ENCODE results near the gene CTCF. TPM values are rescaled to one million over a fixed set of nuclear protein-coding genes. Genes with fewer than 3 reads are reported as not detected.

CTCF gene
- total RNA-seq, 2 donors from 2014 or later, result 54.3 to 72.4 TPM

DNA sequence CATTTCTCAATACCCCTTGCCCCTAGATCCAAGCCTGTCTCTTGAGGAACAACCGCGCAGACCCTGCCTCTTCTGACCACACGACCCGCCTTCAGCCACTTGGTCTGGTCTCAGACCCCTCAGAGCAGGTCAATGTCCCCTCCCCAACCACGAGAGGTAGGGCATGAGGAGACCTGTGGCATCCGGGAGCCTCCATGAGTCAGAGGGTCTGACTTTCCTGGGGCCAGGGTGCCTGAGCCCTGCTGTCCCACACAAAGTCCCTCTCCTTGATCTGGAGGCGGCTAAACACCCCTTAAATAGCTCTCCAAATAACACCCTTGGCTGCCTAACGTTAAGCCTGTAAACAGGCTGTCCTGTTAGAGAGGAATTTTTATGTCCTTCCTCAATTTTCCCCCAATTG, 87.7 kb downstream of the CTCF start:
- Mint-ChIP-seq H3K4me3 (no peak overlapping the region), H3K36me3 (no peaks in the 10 kb centered on the region), H3K27ac (no peak overlapping the region), H3K4me1 (ENCODE audit: low read depth in 2 of 2) (peaks cover 6 to 10% of the 10 kb centered on the region in 2 donors), H3K27me3 (no peaks in the 10 kb centered on the region), H3K9me3 (no peaks in the 10 kb centered on the region)
- ATAC-seq, result no peak
- DNase-seq (ENCODE audit: low spot score), result peak; percentile 6

DNA sequence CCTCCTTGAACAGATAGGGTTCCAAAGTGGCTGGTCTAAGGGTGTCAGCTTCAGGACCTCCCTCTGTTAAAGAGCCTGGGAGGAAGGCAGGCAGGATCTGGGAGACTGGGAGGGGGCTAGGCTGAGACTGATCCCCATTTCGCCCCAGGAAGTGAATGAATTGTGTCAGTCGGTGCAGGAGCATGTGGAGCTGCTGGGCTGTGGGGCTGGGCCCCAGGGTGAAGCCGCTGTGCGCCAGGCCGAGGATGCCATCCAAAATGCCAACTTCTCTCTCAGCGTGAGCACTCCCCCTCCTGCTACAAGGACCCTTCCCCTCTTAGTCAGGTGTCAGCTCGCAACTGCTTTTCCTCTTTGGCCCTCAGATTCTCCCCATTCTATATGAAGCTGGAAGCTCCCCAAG, 88.7 kb downstream of the CTCF start:
- DNase-seq (ENCODE audit: low spot score) (no peak), ATAC-seq (no peak)
- Mint-ChIP-seq H3K9me3 (no peaks in the 10 kb centered on the region), H3K4me3 (no peak overlapping the region), H3K4me1 (ENCODE audit: low read depth in 2 of 2) (peaks cover 10 to 11% of the 10 kb centered on the region in 2 donors), H3K27ac (no peak overlapping the region), H3K27me3 (no peaks in the 10 kb centered on the region), H3K36me3 (no peaks in the 10 kb centered on the region)

DNA sequence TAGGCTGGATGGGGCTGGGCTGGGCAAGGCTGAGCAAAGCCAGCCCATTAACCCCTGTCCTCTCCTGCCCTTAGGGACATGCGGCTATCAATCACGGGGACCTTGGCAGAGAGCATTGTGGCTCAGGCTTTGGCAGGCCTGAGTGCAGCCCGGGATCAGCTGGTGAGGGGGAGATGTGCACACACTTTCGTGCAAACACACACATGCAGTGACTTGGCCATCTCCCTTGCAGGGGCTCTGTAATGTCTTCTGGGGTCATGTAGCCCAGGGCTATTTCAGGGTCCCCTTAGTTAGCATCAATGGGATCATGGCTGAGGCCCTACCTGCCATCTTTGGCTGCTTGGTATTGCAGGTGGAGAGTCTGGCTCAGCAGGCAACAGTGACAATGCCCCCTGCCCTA, 89.5 kb downstream of the CTCF start:
- no peaks in the 10 kb centered on the region for H3K27me3 Mint-ChIP-seq
- ATAC-seq (no peak), DNase-seq (ENCODE audit: low spot score) (no peak)
- peaks cover 10 to 11% of the 10 kb centered on the region in 2 donors for H3K4me1 Mint-ChIP-seq (ENCODE audit: low read depth in 2 of 2)
- peak overlapping the region in 1 of 2 donors; percentile 66 for H3K27ac Mint-ChIP-seq
- H3K9me3 Mint-ChIP-seq, result no peaks in the 10 kb centered on the region
- H3K36me3 Mint-ChIP-seq, result no peaks in the 10 kb centered on the region
- H3K4me3 Mint-ChIP-seq, result no peak overlapping the region

DNA sequence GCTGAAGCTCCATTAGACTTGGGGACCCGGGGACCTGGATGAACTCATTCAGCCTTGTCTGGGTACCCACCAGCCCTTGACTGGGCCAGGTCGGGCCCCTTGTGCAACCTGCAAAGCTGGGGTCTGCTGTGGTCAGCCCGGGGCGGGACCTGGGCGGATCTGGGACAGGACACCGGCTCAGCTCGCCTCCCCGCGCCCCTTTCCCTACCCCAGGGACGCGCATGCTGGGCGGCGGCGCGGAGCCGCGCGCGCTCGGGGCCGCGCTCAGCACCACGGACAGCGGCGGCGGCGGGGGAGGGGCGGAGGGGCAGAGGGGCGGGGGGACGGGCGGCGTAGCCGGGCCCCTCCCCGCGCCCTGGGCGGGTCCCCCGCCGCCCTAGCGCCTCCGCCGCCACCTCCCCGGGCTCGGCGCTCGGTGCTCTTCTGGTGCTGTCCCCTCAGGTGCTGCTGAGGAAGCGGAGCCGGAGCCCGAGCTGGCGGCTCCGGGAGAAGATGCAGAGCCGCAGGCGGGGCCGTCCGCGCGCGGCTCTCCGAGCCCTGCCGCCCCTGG, 90.3 kb downstream of the CTCF start:
- Mint-ChIP-seq H3K27ac (no peak overlapping the region), H3K27me3 (no peaks in the 10 kb centered on the region), H3K36me3 (no peaks in the 10 kb centered on the region), H3K4me1 (ENCODE audit: low read depth in 2 of 2) (peaks cover 10 to 11% of the 10 kb centered on the region in 2 donors), H3K9me3 (no peaks in the 10 kb centered on the region), H3K4me3 (no peak overlapping the region)
- no peak for DNase-seq (ENCODE audit: low spot score)
- ATAC-seq, result no peak

DNA sequence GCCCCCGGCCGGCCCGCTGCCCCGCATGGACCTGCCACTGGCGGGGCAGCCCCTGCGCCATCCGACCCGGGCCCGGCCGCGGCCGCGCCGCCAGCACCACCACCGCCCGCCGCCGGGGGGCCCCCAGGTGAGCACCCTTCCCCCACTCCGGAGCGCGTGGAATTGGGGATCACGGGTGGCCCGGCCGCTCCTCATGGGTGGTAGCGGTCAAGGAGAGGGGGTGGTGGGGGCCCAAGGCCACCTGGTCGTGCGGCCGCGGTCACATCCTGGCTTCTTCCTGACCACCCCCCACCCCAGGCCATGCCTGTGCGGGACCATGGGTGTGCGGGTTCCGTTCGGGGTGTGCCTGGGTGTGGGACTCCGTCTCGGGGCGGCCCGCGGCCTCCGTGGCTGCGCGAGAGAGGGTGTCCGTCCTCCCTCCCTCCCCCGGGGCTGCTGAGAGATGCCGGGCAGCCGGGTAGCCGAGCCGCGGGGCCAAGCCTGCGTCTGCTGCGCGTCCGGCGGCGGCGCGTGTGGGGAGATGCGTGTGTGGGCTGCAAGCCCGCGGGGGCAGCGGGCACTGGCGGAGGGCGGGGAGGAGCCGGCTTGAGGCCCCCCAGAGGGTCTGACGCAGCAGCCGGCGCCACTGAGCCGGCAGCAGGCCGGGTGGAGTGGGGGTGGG, 90.9 kb downstream of the CTCF start:
- ATAC-seq, result no peak
- Mint-ChIP-seq H3K4me1 (ENCODE audit: low read depth in 2 of 2) (peaks cover 11 to 13% of the 10 kb centered on the region in 2 donors), H3K4me3 (no peak overlapping the region), H3K9me3 (no peaks in the 10 kb centered on the region), H3K27ac (no peak overlapping the region), H3K27me3 (no peaks in the 10 kb centered on the region), H3K36me3 (no peaks in the 10 kb centered on the region)
- DNase-seq (ENCODE audit: low spot score), result no peak

DNA sequence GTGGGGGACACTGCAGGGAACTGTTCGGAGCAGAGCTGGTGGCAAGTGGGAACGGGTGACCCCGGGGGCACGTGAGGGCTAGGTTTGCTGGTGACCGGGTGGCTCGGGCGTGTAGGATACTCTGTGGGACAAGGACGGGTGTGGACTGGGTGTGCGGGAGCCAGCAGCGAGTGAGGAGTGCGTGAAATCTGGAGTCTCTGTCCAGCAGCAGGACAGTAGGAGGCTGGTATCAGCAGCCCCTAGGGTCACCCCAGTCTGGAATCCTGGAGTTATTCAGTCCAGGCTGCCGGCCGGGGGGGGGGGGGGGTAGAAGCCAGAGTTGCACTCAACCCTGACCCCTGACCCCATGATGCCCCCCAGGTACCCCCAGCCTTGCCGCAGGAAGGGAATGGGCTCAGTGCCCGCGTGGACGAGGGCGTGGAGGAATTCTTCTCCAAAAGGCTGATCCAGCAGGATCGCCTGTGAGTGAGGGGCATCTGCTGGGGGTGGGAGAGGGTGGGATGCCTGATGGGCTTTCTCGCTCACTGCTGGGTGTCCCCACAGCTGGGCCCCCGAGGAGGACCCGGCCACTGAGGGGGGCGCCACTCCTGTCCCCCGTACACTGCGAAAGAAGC, 91.6 kb downstream of the CTCF start:
- no peaks in the 10 kb centered on the region for H3K9me3 Mint-ChIP-seq
- H3K27me3 Mint-ChIP-seq, result no peaks in the 10 kb centered on the region
- H3K36me3 Mint-ChIP-seq, result no peaks in the 10 kb centered on the region
- peaks cover 11 to 15% of the 10 kb centered on the region in 2 donors for H3K4me1 Mint-ChIP-seq (ENCODE audit: low read depth in 2 of 2)
- no peak overlapping the region for H3K4me3 Mint-ChIP-seq
- no peak for ATAC-seq
- no peak overlapping the region for H3K27ac Mint-ChIP-seq
- no peak for DNase-seq (ENCODE audit: low spot score)

DNA sequence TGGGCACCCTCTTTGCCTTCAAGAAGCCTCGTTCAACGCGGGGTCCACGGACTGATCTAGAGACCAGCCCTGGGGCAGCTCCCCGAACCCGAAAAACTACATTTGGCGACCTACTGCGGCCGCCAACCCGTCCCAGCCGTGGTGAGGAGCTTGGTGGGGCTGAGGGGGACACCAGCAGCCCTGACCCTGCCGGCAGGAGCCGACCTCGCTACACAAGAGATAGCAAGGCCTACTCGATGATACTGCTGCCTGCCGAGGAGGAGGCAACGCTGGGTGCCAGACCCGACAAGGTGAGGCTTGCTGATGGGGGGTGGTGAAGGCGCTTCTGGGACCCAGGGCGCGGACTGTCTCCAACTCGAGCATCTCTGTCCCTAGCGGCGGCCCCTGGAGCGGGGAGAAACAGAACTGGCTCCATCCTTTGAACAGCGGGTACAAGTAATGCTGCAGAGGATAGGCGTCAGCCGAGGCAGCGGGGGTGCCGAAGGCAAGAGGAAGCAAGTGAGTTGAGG, 92.1 kb downstream of the CTCF start:
- no peak overlapping the region for H3K4me3 Mint-ChIP-seq
- no peak overlapping the region for H3K27ac Mint-ChIP-seq
- DNase-seq (ENCODE audit: low spot score) (no peak), ATAC-seq (no peak)
- H3K27me3 Mint-ChIP-seq, result no peaks in the 10 kb centered on the region
- H3K36me3 Mint-ChIP-seq, result no peaks in the 10 kb centered on the region
- H3K4me1 Mint-ChIP-seq (ENCODE audit: low read depth in 2 of 2), result peaks cover 11 to 18% of the 10 kb centered on the region in 2 donors
- H3K9me3 Mint-ChIP-seq, result no peaks in the 10 kb centered on the region

DNA sequence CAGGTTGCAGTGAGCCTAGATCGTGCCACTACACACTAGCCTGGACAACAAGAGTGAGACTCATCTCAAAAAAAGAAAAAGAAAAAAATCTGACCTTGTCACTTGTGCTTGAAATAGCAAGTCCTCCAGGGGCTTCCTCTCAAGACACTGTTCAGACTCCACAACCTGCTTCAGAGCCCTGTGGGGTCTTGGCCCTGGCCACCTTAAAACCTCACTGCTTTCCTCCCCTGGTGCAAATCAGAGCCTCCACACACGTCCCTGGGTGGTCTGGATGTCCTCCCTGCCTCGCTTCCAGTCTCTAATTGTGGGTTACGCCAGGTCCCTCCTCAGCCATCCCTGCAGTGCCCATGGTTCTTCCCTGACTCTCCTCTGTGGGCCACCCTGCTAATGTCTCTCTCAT, 93.0 kb downstream of the CTCF start:
- Mint-ChIP-seq H3K4me1 (ENCODE audit: low read depth in 2 of 2) (peaks cover 8 to 20% of the 10 kb centered on the region in 2 donors), H3K36me3 (no peaks in the 10 kb centered on the region), H3K27me3 (no peaks in the 10 kb centered on the region), H3K27ac (peak overlapping the region in 1 of 2 donors; percentile 13), H3K4me3 (peak overlapping the region; percentile 1), H3K9me3 (no peaks in the 10 kb centered on the region)
- ATAC-seq, result no peak
- no peak for DNase-seq (ENCODE audit: low spot score)

DNA sequence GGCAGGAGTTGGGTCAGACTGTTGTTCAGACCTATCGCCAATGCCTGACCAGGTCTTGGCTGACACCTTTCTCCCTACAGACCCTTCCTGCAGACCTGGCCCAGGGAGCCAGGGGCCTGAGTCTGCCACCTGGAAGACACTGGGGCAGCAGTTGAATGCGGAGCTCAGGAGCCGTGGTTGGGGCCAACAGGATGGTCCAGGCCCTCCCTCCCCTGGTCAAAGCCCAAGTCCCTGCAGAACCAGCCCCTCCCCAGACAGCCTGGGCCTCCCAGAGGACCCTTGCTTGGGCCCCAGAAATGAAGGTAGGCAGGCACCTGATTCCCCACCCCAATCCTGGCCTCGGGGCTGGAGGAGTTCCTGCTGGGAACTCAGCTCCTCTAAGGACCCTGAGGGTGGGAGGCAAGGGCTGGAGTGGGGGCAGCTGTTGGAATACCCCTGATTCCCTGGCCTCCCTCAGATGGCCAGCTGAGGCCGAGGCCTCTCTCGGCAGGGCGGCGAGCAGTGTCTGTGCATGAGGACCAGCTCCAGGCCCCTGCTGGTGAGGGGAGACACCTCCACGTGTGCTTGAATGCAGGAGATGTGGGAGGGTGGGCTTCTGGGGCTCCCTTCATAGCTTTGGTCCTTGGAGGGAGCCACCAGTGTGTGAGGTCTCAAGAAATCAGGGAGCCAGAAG, 94.2 kb downstream of the CTCF start:
- Mint-ChIP-seq H3K4me1 (ENCODE audit: low read depth in 2 of 2) (peaks cover 8 to 21% of the 10 kb centered on the region in 2 donors), H3K27me3 (no peaks in the 10 kb centered on the region), H3K27ac (no peak overlapping the region), H3K4me3 (no peak overlapping the region), H3K9me3 (no peaks in the 10 kb centered on the region), H3K36me3 (no peaks in the 10 kb centered on the region)
- DNase-seq (ENCODE audit: low spot score) (no peak), ATAC-seq (no peak)

DNA sequence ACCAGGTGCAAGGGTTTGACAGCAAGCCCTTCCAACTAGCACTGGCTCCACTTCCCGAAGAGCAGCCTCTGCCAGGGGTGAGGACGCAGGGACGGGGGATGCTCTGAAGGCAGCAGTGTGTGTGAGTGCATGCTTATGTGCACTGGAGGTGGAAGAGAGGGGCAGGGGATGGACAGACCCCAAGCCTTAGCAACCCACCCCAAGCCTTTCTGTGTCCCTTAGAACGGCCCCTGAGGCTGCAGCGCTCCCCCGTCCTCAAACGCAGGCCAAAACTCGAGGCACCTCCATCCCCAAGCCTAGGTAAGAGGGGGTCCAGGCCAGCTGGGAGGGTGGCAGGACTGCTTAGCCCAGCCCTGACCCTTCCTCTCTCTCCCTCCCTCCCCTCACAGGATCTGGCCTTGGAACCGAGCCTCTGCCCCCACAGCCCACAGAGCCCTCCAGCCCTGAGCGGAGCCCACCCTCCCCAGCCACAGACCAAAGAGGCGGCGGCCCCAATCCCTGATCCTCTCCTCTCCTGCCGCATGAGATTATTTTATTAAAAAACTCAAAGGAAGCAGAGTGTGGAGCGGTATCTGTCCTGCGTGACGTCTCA, 94.8 kb downstream of the CTCF start:
- H3K4me1 Mint-ChIP-seq (ENCODE audit: low read depth in 2 of 2), result peaks cover 8 to 19% of the 10 kb centered on the region in 2 donors
- H3K9me3 Mint-ChIP-seq, result no peaks in the 10 kb centered on the region
- no peak overlapping the region for H3K4me3 Mint-ChIP-seq
- ATAC-seq, result no peak
- no peak for DNase-seq (ENCODE audit: low spot score)
- no peaks in the 10 kb centered on the region for H3K27me3 Mint-ChIP-seq
- no peaks in the 10 kb centered on the region for H3K36me3 Mint-ChIP-seq
- H3K27ac Mint-ChIP-seq, result no peak overlapping the region

DNA sequence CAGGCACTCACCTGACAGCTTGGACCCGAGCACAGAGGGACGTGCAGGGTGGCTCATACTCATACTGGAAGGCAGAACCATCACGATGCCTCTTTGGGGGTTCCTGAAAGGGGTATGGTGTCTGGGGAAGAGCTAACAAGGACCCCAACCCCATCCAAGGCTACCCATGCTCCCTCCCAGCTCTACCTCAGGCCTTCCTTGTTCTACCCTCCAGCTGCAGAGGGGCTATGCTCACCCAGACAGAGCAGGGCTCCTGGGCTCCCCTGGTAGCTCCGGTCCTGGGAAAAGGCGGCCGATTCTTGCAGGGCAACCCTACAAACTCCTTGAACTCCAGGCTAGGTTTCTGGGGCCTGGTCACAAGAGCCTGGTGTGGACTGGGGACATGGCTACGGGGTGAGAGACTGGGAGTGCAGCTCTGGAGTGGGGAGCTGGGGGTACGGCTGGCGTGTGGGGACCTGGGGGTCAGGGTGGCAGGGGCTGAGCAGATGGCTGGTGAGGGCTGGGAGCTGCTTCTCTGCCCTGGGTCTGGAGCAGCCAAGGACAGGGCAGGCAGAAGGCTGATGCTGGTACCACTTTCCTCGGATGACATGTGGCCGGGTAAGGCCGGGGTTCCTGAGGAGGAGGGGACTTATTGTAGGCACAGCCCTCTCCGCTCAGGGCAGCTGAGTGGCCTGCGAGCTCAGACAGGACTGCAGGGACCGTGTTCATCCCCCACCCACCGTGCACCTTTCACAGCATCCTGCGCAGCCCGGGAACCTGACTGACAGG, 95.6 kb downstream of the CTCF start:
- H3K27ac Mint-ChIP-seq, result no peak overlapping the region
- no peaks in the 10 kb centered on the region for H3K9me3 Mint-ChIP-seq

DNA sequence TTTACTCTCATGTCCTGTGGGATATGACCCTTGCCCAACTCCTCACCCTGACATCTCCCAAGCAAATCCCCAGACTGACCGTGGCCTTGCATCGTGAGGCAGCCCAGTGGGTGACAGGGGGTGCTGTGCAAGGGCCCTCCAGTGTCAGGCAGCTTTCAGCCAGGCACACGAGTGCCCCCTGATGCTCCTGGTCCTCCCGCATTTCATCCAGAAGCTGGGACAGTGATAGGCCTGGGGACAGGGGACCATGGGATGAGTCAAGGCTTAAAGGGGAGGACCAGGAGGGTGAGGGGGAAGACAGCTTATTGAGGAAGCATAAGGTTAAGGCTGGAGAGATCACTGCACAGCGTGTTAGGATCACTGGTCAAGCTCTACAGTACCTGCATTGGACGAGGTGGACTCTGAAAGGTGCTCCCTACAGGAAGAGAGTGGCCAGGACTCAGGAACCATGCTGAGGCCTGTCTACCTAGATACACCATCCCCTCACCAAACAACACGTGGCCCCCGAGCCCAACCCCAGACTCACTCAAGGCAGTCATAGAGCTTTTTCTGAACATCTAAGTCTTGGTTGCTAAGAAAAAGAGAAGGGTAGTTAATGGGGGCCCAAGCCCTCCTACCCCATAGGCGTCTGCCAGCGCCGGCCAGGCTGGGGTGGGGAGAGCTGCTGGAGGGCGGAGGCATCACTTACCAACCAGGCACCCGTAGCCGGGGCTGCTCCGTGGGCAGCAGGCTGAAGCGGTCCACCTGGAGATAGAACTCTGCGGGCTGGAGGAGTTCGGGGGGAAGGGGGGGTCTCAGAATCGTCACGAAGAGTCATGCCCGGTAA, 96.7 kb downstream of the CTCF start:
- H3K4me3 Mint-ChIP-seq, result peak overlapping the region; percentile 90
- no peaks in the 10 kb centered on the region for H3K36me3 Mint-ChIP-seq
- no peak for ATAC-seq
- no peaks in the 10 kb centered on the region for H3K9me3 Mint-ChIP-seq
- DNase-seq (ENCODE audit: low spot score), result no peak
- no peaks in the 10 kb centered on the region for H3K27me3 Mint-ChIP-seq
- H3K27ac Mint-ChIP-seq, result peak overlapping the region; percentile 86 to 93
- peaks cover 8 to 19% of the 10 kb centered on the region in 2 donors for H3K4me1 Mint-ChIP-seq (ENCODE audit: low read depth in 2 of 2)

More for the DNA sequence above, 95.6 kb downstream of the CTCF start:
- peak overlapping the region; percentile 90 for H3K4me3 Mint-ChIP-seq
- ATAC-seq (no peak), DNase-seq (ENCODE audit: low spot score) (no peak)
- H3K36me3 Mint-ChIP-seq, result no peaks in the 10 kb centered on the region
- H3K27me3 Mint-ChIP-seq, result no peaks in the 10 kb centered on the region
- peaks cover 8 to 18% of the 10 kb centered on the region in 2 donors for H3K4me1 Mint-ChIP-seq (ENCODE audit: low read depth in 2 of 2)

Measured in natural killer cell treated with Interleukin-12 subunit alpha and Interleukin-12 subunit beta and Interleukin-15 and Interleukin-18, amount 100 ng/mL, for 72 hours (primary cell).